Measurements from ENCODE around the gene EPC1. TPM values are rescaled to one million over a fixed set of nuclear protein-coding genes. Genes with fewer than 3 reads are reported as not detected.

Gene EPC1
- polyA plus RNA-seq, 1 of the 3 experiments (the other 2 are of a cell fraction): 21.8 TPM

DNA sequence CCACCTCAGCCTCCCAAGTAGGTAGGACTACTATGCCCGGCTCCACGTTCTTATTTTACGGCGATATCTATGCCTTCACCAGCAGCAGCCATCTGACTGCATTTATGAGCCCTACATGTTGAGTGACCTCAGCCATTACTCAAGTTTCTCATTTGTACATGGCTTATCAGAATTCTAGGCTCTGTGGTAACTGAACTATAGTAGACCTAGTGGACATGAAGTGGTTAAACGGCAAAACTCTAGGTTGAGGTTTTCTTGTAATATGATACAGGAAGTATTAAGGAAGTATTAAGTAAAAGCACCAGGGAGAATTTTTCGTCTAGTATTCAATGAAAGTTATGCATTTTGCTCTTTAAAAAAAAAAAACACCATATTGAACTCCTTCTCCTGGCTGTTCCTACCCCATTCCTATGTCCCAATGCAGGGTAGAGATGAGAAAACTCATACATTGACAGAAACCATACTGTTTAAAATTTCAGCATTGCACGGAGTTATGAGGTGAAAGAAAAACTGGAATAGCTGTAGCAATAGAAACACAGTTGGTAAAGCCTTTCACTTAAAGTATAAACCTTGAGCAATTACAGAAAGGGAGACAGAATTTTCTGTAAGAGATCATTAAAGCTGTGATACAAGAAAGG, 39.8 kb upstream of the EPC1 start (continued):
- TF ChIP-seq, protein P1, sequence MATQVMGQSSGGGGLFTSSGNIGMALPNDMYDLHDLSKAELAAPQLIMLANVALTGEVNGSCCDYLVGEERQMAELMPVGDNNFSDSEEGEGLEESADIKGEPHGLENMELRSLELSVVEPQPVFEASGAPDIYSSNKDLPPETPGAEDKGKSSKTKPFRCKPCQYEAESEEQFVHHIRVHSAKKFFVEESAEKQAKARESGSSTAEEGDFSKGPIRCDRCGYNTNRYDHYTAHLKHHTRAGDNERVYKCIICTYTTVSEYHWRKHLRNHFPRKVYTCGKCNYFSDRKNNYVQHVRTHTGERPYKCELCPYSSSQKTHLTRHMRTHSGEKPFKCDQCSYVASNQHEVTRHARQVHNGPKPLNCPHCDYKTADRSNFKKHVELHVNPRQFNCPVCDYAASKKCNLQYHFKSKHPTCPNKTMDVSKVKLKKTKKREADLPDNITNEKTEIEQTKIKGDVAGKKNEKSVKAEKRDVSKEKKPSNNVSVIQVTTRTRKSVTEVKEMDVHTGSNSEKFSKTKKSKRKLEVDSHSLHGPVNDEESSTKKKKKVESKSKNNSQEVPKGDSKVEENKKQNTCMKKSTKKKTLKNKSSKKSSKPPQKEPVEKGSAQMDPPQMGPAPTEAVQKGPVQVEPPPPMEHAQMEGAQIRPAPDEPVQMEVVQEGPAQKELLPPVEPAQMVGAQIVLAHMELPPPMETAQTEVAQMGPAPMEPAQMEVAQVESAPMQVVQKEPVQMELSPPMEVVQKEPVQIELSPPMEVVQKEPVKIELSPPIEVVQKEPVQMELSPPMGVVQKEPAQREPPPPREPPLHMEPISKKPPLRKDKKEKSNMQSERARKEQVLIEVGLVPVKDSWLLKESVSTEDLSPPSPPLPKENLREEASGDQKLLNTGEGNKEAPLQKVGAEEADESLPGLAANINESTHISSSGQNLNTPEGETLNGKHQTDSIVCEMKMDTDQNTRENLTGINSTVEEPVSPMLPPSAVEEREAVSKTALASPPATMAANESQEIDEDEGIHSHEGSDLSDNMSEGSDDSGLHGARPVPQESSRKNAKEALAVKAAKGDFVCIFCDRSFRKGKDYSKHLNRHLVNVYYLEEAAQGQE (IDR thresholded peaks at IDR 0.05; ENCODE audit: low read depth, low read length): no peak
- TF ChIP-seq SMC3 (IDR thresholded peaks at IDR 0.05; ENCODE audit: low read depth, low read length): no peak
- TF ChIP-seq EZH2phosphoT487 (IDR thresholded peaks at IDR 0.05; ENCODE audit: borderline replicate concordance, low read depth): no peak
- TF ChIP-seq EP300 (IDR thresholded peaks at IDR 0.05; ENCODE audit: borderline replicate concordance in 1 of 2, low read depth in 1 of 2, low read length in 1 of 2): no peak
- no peak for TF ChIP-seq MEF2A (IDR thresholded peaks at IDR 0.05; ENCODE audit: borderline replicate concordance, low read depth)

DNA sequence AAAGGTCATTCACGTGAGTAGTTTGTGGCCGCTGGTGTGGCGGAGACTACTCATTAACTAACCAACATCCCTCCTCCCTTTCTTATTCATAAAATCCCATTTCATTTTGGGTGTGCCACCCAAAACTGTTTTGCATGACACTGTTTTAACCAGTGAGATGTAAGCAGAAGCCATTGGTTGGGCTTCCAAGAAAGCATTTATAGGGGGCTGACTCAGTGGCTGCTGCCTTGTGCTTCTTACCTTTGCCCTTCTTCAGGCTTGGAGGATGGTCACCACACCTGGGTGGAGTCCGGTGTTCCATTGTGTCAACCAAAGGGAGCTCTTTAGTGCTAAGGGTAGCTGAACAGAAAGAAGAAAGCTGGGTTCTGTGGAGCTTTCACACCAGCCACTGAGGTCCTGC, 37.2 kb upstream of the EPC1 start:
- Histone ChIP-seq H4K20me1 (ENCODE audit: insufficient read depth) (no peaks in the 10 kb centered on the region), H2AFZ (ENCODE audit: low read depth) (no peak overlapping the region), H3K27me3 (ENCODE audit: insufficient read depth) (no peaks in the 10 kb centered on the region), H3K9me2 (no peaks in the 10 kb centered on the region), H3K27ac (ENCODE audit: low read depth in 2 of 2, low read length in 1 of 2) (no peak overlapping the region), H3F3A (replicated peaks; ENCODE audit: insufficient read depth) (peaks cover 6% of the 10 kb centered on the region), H3K36me3 (replicated peaks in 1 of 2; ENCODE audit: control insufficient read depth in 1 of 2, insufficient read depth in 2 of 2, low read length in 1 of 2) (no peaks in the 10 kb centered on the region), H3K4me2 (no peak overlapping the region), H3K9ac (no peak overlapping the region), H3K4me3 (ENCODE audit: low read depth in 2 of 2, low read length in 1 of 2) (no peak overlapping the region), H3K9me3 (no peaks in the 10 kb centered on the region), H3K4me1 (ENCODE audit: control insufficient read depth in 1 of 2, insufficient read depth in 2 of 2, low read depth in 1 of 2, low read length in 1 of 2) (no peaks in the 10 kb centered on the region; a peak in 3 of 4 replicates), H3K79me2 (ENCODE audit: insufficient read depth) (no peaks in the 10 kb centered on the region)
- TF ChIP-seq, protein P2, sequence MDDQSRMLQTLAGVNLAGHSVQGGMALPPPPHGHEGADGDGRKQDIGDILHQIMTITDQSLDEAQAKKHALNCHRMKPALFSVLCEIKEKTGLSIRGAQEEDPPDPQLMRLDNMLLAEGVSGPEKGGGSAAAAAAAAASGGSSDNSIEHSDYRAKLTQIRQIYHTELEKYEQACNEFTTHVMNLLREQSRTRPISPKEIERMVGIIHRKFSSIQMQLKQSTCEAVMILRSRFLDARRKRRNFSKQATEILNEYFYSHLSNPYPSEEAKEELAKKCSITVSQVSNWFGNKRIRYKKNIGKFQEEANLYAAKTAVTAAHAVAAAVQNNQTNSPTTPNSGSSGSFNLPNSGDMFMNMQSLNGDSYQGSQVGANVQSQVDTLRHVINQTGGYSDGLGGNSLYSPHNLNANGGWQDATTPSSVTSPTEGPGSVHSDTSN (IDR thresholded peaks at IDR 0.05): no peak
- no peak for TF ChIP-seq GABPA (IDR thresholded peaks at IDR 0.05; ENCODE audit: low read depth)
- no peak for TF ChIP-seq SMC3 (IDR thresholded peaks at IDR 0.05; ENCODE audit: low read depth, low read length)
- TF ChIP-seq EZH2phosphoT487 (IDR thresholded peaks at IDR 0.05; ENCODE audit: borderline replicate concordance, low read depth): no peak
- WGBS (ENCODE audit: low lambda C conversion rate): 88% methylated on average over 4 of the region's 4 CpGs
- CTCF ChIA-PET: interaction anchor here (1.1 kb wide), 1 partner anchor 45 kb away, joined by 3 read pairs; no protein-coding TSS in a partner anchor
- DNase-seq: no peak
- POLR2A ChIA-PET: no interaction called here

DNA sequence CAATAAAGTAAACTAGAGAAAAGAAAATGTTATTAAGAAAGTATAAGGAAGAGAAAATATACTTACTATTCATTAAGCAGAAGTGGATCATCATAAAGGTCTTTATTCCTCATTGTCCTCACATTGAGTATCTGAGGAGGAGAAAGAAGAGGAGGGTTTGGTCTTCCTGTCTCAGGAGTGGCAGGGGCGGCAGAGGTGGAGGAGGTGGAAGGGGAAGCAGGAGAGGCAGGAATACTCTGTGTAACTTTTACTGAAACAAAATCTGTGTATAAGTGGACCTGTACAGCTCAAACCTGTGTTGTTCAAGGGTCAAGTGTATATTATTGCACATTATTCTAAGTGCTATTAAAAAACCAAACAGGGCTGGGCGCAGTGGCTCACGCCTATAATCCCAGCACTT, 34.2 kb upstream of the EPC1 start:
- WGBS (ENCODE audit: low lambda C conversion rate): 96% methylated on average over 3 of the region's 3 CpGs
- Histone ChIP-seq H3K27me3 (ENCODE audit: insufficient read depth) (no peaks in the 10 kb centered on the region), H3K4me3 (ENCODE audit: low read depth in 2 of 2, low read length in 1 of 2) (no peak overlapping the region), H4K20me1 (ENCODE audit: insufficient read depth) (no peaks in the 10 kb centered on the region), H3K4me1 (ENCODE audit: control insufficient read depth in 1 of 2, insufficient read depth in 2 of 2, low read depth in 1 of 2, low read length in 1 of 2) (no peaks in the 10 kb centered on the region; a peak in 3 of 4 replicates), H3K9ac (no peak overlapping the region), H3F3A (replicated peaks; ENCODE audit: insufficient read depth) (peaks cover 9% of the 10 kb centered on the region), H3K27ac (ENCODE audit: low read depth in 2 of 2, low read length in 1 of 2) (no peak overlapping the region), H3K9me2 (no peaks in the 10 kb centered on the region), H3K9me3 (no peaks in the 10 kb centered on the region), H3K36me3 (replicated peaks in 1 of 2; ENCODE audit: control insufficient read depth in 1 of 2, insufficient read depth in 2 of 2, low read length in 1 of 2) (no peaks in the 10 kb centered on the region), H3K79me2 (ENCODE audit: insufficient read depth) (peaks cover 24% of the 10 kb centered on the region), H3K4me2 (no peak overlapping the region), H2AFZ (ENCODE audit: low read depth) (no peak overlapping the region)
- POLR2A ChIA-PET: no interaction called here
- CTCF ChIA-PET: no interaction called here
- DNase-seq: no peak
- TF ChIP-seq EZH2phosphoT487 (IDR thresholded peaks at IDR 0.05; ENCODE audit: borderline replicate concordance, low read depth) (no peak), MXI1 (IDR thresholded peaks at IDR 0.05; ENCODE audit: low read depth, low read length) (no peak), RAD21 (IDR thresholded peaks at IDR 0.05; ENCODE audit: low read length) (no peak), TAF1 (IDR thresholded peaks at IDR 0.05; ENCODE audit: borderline replicate concordance, low read depth, low read length) (no peak), RFX5 (IDR thresholded peaks at IDR 0.05; ENCODE audit: low read length) (no peak), ELF1 (IDR thresholded peaks at IDR 0.05) (no peak), TEAD4 (IDR thresholded peaks at IDR 0.05; ENCODE audit: borderline replicate concordance, insufficient read depth) (no peak), NFIC (IDR thresholded peaks at IDR 0.05; ENCODE audit: borderline replicate concordance) (no peak)
- TF ChIP-seq, protein P3, sequence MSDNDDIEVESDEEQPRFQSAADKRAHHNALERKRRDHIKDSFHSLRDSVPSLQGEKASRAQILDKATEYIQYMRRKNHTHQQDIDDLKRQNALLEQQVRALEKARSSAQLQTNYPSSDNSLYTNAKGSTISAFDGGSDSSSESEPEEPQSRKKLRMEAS (IDR thresholded peaks at IDR 0.05; ENCODE audit: low read depth): no peak
- TF ChIP-seq, protein P4, sequence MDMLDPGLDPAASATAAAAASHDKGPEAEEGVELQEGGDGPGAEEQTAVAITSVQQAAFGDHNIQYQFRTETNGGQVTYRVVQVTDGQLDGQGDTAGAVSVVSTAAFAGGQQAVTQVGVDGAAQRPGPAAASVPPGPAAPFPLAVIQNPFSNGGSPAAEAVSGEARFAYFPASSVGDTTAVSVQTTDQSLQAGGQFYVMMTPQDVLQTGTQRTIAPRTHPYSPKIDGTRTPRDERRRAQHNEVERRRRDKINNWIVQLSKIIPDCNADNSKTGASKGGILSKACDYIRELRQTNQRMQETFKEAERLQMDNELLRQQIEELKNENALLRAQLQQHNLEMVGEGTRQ (IDR thresholded peaks at IDR 0.05; ENCODE audit: borderline replicate concordance, low read depth, low read length): no peak
- TF ChIP-seq, protein P2 (IDR thresholded peaks at IDR 0.05): no peak

All from SK-N-SH (cell line).